ENCODE results near the gene OR10J5.
"Not testable (repeated sequence)": the region's sequence is repeated elsewhere in the genome, so short reads cannot be mapped to it uniquely, and the experiment has no call there.

OR10J5 gene, protein sequence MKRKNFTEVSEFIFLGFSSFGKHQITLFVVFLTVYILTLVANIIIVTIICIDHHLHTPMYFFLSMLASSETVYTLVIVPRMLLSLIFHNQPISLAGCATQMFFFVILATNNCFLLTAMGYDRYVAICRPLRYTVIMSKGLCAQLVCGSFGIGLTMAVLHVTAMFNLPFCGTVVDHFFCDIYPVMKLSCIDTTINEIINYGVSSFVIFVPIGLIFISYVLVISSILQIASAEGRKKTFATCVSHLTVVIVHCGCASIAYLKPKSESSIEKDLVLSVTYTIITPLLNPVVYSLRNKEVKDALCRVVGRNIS

DNA sequence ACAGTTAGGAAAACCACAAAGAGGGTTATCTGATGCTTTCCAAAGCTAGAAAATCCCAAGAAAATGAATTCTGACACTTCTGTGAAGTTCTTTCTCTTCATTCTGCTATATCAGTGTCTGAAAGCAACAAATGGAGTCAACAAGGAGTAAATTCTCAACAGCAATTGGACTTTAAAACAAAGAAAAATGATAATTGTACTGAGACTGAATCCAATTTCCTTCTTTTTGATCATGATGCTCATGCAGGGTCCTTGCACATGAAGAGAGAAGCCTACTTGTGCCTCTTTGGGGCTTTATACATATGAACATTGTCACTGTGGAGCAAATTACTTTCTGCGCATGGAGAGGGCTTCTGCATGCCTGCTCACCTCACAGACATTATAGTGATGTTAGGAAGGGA, at the start of gene OR10J5:
Gene OR10J5 (minus strand): TSS at position 101 of the 400 bp plus-strand sequence. CDS start 0 bp downstream, at position 101.
- DNase-seq (ENCODE audit: low spot score) = no peak

DNA sequence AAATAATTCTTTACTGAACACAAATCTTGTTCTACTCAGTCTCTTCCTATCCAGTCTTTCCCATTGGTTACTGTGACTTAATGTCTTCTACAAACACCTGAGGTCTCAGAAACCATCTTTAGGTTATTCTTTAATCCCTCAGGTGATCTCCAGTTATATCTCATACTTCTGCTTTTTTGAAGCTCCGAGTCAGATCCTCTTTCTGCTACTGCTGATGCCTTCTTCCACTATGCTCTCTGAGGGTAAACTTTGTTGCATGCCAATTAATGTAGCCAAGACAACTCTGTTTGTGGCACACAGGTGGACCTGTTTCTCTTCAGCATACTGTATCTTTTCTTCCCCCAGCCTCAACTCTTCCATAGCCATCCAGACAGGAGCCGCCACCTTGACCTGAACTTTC, 48.7 kb upstream of the OR10J5 start:
- no peak for DNase-seq (ENCODE audit: low spot score)

DNA sequence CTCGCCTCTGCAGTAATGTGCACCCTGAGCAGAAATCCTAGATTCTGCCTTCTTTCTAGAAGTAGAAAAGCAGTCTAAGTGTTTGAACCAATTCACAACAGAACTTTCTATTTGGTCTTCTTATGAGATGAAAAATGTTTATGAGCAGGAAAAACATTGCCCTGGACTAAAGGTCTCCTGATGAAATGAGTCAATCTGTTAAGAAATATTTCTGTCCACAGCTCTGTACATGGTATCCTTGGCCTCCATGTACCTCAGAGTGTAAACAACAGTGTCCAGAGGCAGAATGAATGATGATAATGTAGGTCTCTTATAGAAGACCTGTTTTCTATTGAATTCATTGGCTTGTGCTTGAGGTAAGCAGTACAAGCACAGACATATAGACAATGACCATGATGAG, 45.6 kb upstream of the OR10J5 start:
- DNase-seq (ENCODE audit: low spot score) = no peak

DNA sequence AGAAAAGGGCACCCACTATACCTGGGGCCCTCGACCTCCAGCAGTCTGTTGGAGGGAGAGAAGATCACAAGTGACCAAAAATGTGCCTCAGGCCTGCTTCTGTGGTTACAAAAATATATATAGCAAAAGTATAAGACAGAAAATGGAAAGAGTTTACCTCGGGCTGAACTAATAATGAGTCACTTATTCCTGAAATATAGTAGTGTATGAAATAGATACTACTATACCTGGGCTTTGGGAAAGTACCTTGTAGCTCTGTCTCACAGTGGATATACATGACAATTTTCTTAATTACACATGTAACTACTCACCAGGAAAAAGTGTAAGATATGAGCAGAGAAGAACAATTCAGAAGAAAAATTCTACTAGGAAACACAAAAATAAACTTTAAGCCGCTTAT, 44.5 kb upstream of the OR10J5 start:
- no peak for DNase-seq (ENCODE audit: low spot score)

DNA sequence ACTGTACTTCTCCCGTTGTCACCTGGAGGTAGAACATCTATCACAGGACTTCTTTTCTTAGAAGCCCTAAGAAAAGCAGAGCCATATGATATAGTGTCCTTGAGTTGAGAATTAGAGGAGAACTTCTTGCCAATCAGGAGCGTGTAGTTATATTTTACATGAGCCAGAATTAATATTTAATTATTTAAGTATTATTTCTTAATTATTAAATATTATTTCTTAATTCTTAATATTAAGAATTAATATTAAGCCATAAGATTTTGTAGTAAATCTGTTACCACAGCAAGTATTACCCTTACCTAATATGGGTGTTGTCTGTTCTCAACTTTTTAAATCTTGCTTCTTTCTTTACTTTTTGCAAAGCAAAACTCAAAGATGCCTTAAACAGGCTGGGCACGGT, 41.6 kb upstream of the OR10J5 start:
- no peak for DNase-seq (ENCODE audit: low spot score)

DNA sequence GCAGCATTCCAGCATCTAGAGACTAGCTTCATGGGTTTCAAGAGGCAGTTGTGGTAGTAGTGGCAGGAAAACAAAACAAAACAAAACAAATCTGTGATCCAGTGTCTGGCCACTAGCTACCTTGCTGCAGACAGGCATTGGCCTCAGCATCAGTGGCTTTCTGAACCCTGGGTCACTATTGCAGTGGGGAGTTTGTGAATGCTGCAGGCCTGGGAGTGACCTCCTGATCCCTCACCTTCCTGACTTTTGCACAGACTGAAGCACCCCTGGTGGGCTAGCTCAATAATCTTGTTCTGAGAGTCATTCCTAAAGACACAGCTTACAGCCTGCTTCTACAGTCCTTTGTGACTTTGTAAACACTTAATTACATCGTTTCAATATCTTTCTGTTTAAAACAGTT, 26.9 kb upstream of the OR10J5 start:
- no peak for DNase-seq (ENCODE audit: low spot score)

DNA sequence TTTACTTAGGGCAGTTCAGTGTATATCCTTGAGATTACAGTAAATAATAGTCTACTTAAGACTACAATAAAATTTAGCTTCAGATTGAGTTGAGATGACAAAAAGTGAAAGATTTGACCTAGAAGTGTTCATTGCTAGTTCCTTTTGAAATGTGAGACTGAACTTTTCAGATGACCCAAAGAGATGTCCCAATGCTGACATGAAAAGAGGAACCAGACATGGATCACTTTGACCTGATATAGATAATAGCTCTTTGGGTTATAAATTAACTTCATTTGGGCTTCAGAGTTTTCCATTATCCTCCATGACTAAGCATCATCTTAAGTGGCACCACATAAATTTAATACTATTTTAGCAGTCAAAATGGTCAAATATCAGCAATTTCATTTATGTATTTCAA, 25.7 kb upstream of the OR10J5 start:
- no peak for DNase-seq (ENCODE audit: low spot score)

DNA sequence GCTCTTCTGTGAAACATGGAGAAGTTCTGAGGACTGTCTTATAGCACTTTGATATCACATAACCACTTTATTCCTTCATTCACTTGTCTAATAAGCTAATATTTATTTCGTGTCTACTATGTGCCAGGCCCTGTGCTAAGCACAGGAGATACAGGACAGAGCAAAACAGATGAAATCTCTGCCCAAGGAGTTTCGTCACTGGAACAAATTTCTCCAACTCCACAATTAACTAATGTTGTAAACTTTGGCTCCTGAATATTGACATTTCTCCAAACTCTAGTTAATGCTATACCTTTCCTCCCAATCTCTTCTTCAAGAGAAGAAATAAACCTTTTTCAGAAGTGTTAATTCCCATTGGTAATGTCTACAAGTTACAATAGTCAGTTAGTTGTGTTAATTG, 24.8 kb upstream of the OR10J5 start:
- DNase-seq (ENCODE audit: low spot score) = no peak

DNA sequence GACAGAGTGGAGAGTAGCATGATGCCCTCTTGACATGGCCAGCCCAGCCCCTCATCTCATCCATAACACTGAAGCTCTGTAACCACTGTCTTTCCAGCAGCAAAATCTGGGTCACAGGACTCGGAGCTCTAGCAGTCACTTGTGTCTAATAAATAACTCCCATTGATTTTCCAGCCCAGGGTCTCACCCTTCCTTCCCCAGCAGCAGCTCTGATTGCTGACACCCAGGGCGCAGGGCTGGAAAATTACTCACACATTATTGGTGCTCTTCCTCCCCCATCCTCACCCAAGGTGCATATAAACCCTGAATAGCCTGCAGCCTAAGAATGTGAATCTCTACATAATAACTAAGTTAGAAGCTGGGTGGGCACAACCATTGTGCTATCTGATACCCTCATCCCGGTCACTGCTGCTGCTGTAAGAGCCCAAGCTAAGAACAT, 21.1 kb upstream of the OR10J5 start:
- no peak for DNase-seq (ENCODE audit: low spot score)

DNA sequence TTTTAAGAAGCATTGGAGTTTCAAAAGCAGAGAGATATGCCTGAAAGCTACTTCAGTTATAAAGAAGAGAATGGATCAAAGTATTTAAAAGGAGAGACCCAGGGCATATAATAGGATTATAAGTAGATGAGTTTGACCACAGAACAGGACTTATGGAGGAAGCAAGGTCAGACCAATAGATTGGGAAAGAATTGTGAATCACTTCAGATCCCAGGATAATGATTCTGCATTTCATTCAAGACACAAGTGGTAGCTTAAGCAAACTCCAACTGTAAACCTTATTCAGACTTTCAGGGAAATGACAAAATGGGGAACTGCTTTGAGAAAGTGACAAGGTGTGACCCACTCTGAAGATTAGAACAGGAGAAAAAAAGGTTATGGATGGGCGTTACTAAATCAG, 18.9 kb upstream of the OR10J5 start:
- DNase-seq (ENCODE audit: low spot score) = no peak

DNA sequence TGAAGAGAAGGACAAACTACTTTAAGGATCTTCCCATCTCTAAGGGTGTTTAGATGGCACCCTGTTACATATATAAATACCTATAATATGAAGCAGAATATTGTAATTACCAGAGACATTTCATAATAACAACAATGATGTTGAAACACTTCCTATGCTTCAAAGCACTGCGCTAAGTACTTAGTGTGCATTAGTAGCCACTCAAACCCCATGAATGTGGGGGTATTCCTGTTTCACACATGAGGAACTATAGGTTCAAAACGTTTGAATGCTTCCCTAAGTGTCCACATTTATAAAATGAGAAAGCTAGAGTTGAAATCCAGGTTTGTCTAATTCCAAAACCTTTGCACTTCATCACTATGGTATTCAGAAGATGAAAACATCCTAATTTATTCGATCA, 18.5 kb upstream of the OR10J5 start:
- DNase-seq (ENCODE audit: low spot score) = no peak

DNA sequence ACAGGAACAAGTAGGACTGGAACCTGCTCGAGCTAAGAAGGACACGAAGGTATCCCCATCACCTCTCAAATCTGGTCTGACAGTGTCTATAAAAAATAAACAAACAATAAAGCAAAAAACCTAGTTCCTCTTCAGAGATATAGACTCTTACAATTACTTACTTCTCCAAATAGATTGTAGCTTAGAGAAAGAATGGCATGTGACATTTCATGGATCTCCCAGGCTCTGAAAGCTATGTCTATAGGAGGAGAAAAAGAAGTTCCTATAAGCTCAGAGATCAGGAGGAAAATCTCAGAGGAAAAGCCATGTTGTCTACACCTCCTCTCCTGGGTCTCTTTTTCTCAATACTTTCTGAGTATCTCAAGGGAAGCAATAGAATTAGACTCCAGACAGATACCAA, 12.3 kb upstream of the OR10J5 start:
- no peak for DNase-seq (ENCODE audit: low spot score)

DNA sequence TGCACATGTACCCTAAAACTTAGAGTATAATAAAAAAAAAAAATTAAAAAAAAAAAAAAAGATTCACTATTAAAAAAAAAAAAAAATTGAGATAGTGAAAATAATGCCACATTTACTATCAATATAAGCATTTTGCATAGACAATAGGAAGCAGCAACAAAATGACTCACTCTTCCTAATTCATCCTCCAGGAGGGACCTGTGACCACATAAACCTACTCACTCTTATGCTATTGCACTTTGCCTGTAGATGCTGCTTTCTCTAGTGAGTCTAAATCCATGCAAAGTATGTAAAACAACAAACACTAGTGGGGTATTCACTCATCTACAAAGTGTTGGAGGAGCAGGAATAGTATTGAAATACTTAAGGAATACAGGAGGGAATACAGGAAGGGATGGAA, 2.9 kb downstream of the OR10J5 start:
- no peak for DNase-seq (ENCODE audit: low spot score)

DNA sequence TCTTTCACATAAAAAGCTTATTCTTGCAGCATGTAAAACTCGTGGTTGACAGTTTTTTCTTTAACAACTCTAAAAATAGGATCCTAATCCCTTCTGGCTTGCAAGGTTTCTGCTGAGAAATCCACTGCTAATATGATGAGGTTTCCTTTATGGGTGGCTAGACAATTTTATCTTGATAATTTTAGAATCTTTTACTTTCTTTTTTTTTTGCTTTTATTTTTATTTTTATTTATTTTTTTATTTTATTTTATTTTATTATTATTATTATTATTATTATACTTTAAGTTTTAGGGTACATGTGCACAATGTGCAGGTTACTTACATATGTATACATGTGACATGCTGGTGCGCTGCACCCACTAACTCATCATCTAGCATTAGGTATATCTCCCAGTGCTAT, 11.0 kb downstream of the OR10J5 start:
- DNase-seq (ENCODE audit: low spot score) = not testable (repeated sequence)

DNA sequence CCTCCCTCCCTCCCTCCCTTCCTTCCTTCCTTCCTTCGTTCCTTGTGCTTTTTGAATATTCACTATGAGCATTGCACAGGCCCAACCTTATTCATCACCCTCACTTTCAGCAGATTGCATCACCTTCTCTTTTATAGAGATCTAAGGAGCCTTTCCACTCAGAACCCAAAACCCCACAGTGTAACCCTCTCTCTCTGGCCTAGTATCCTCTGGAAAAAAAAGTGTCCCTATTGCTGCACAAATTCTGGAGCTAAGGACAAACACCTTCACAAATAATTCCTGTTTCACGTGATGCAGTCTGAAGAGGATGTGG, 25.6 kb downstream of the OR10J5 start:
- DNase-seq (ENCODE audit: low spot score) = no peak

DNA sequence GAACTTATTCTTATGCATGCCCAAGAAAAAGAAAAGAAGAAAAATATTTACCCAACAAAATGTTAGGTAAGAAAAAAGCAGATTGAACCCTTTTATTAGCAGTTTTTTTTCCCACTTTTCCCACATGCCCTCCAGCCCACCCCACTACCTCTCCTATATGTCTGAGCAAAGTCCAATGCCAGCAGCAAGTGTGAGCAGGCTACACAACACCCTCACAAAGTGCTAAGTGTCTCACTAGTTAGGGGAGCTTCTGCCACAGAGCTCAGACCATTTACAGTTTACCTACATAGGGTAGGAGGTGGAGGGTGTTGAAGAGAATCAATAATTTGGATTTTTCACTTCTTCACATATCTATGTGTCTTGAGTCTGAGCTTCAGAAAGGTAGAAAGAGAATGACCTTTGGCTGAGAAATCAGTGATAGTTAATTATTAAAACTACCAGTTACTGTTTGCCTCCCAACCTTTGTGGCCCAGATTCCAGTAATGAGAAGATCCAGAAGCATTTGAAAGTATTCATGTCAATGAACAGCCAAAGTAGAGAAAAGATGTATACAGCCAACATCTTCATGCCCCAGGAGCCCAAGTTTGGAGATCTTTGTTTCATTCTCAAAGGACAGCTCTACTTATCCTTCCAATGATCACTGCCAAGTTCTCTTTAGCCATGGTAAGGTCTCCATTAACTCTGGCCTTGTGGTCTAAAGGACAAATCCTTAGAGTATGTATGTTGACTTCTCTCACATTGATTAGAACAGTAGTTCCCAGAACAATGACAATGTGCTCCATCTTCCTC, 26.2 kb downstream of the OR10J5 start:
- no peak for DNase-seq (ENCODE audit: low spot score)

DNA sequence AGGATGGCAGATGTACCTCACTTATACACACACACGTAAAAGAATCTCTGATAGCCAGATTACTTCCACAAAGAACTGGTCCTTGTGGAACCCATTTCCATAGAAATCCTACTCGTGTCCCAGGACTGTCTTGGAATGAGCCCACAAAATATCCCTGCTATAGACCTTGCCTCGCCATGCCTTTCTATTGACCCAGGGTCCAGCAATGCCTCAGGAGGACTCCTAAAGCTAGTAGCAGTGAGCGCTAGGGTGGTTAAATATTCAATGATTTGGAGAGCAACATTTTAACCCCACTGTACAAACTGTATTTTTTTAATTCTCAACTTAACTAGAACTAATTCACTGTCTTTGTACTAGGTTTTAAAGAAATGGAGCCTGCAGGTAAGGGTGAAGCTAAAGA, 26.9 kb downstream of the OR10J5 start:
- DNase-seq (ENCODE audit: low spot score) = no peak

DNA sequence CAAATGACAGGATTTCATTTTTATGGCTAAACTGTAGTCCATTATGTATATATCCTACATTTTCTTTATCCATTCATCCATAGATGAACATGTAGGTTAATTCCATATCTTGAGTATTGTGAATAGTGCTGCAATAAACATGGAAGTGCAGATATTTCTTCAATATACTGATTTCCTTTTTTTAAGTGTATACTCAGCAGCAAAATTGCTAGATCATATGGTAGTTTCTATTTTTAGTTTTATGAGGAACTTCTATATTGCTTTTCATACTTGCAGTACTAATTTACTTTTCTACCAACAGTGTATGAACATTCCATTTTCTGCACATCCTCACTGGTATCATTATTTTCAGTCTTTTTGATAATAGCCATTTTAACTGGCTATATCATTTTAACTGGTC, 30.1 kb downstream of the OR10J5 start:
- no peak for DNase-seq (ENCODE audit: low spot score)

DNA sequence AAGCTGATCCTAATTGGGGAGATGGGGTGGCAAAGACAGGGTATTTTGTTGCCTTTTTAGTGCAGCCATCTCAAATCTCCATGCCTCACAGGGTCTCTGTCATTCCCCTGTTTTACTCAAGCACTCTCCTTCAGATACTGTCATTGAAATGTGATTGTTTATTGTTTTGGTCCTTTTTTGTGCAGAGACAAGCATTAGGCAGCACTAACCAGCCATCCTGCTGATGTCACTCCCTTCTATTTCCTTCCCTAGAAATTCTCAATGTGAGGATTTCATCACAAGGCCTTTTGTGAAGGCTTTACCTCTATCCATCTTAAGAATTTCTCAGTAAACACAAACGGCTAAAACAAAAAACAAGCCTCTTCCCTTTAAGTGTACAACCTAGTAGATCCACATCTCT, 34.7 kb downstream of the OR10J5 start:
- DNase-seq (ENCODE audit: low spot score) = no peak

DNA sequence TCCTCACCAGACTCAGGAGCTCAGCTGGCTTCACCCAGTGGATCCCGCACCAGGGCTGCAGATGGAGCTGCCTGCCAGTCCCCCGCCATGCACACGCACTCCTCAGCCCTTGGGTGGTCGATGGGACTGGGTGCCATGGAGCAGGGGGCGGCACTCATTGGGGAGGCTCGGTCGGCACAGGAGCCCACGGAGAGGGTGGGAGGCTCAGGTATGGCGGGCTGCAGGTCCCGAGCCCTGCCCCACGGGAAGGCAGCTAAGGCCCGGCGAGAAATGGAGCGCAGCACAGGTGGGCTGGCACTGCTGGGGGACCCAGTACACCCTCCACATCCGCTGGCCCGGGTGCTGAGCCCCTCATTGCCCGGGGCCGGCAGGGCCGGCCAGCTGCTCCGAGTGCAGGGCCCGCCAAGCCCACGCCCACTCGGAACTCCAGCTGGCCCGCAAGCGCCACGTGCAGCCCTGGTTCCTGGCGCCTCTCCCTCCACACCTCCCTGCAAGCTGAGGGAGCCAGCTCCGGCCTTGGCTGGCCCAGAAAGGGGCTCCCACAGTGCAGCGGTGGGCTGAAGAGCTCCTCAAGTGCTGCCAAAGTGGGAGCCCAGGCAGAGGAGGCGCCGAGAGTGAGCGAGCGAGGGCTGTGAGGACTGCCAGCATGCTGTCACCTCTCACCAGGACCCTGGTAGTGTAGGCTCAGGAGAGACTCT, 41.1 kb downstream of the OR10J5 start:
- DNase-seq (ENCODE audit: low spot score) = not testable (repeated sequence)

DNA sequence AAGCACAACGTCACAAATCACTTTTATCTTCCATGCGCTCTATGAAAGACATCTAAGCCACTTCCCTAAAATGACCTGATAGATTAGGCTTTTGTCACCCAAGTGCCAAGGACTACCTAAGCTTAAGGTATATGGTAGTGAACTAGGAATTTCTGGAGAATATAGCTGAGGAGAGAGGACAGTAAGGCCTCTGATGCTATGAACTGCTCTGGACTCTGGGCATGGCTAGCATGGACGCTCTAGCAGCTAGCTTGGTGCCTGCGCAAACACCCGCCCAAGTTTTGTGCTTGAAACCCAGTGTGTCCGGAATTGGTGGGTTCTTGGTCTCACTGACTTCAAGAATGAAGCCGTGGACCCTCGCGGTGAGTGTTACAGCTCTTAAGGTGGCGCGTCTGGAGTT, 42.5 kb downstream of the OR10J5 start:
- DNase-seq (ENCODE audit: low spot score) = no peak

DNA sequence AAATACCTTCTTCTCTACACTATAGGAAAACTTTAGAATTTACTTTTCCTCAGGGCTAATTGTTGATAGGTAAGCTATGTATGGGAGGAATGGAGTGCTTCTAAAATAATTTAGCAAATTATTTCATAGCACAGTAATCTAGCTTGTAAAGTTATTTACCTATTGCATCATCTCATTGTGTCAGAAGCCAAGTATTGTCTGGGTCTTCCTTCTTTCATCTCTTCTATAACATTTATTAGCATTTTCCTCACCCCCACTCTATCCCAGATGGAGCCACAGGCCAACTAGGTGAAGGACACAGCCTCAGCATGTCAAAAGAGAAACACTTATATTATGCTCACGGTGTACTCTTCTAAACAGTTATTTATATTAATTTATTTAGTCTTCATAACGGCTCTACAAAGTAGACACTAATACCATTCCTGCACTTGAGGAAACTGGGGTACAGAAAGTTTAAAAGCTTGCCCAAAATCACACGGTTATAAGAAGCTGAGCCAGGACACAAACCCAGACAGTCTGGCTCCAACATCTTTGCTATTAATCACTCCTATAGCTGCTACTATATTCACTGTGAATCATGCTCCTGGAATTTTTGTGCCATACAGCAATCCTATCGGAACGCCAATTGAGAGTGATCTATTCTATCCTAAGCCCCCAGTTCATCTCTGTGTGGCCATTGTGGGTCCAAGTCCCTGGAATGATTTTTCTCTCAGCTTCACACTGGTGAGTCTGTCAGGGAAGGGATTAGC, 43.1 kb downstream of the OR10J5 start:
- DNase-seq (ENCODE audit: low spot score) = no peak
